K562 (cell line): ENCODE results near the gene GALNS. TPM values are rescaled to one million over a fixed set of nuclear protein-coding genes. Genes with fewer than 3 reads are reported as not detected.
A peak's percentile ranks its signal among the peaks of the same experiment; 100 is the strongest.

Experiments
- CBFA2T3 ChIP-seq: fragments of 450-650 bp; IDR thresholded peaks from 2 replicates; pipeline ENCODE4 v1.6.1; 2017
- CHD2 ChIP-seq: IDR thresholded peaks from 2 replicates; pipeline ENCODE4 v1.6.1; 2011; ENCODE audit warnings: low read depth, low read length
- DACH1 ChIP-seq: fragments of 450-650 bp; IDR thresholded peaks from 2 replicates; pipeline ENCODE4 v1.6.1; 2018; ENCODE audit not compliant: partially characterized antibody
- FIP1L1 ChIP-seq: fragments of 200-400 bp; formaldehyde crosslinking; IDR thresholded peaks from 2 replicates; pipeline ENCODE4 v1.6.1; 2018; ENCODE audit warnings: mild to moderate bottlenecking, low read depth, low read length; ENCODE audit not compliant: poor library complexity, severe bottlenecking
- FOXJ2 ChIP-seq: fragments of 200-800 bp; sonication (Bioruptor generic); IDR thresholded peaks from 2 replicates; pipeline ENCODE4 v1.6.1; 2016; ENCODE audit warnings: missing genetic modification characterization, missing compliant biosample characterization
- FOXK2 ChIP-seq, 2 experiments: fragments of 450-650 bp; IDR thresholded peaks in 1 of 2; conservative IDR thresholded peaks in 1 of 2; 2 replicates each; pipeline ENCODE4 v1.6.1; 2016; ENCODE audit warnings: low read depth in 2 of 2, mild to moderate bottlenecking in 1 of 2
- GABPA ChIP-seq: fragments of 200-800 bp; sonication (Bioruptor generic); conservative IDR thresholded peaks from 2 replicates; pipeline ENCODE4 v1.6.1; 2016; ENCODE audit warnings: low read depth, missing genetic modification characterization, missing compliant biosample characterization
- HNRNPH1 ChIP-seq: fragments of 200-400 bp; formaldehyde crosslinking; optimal IDR thresholded peaks from 2 replicates; pipeline ENCODE3; 2017; ENCODE audit warnings: low read depth, mild to moderate bottlenecking, low read length, moderate library complexity
- HNRNPLL ChIP-seq: fragments of 200-400 bp; formaldehyde crosslinking; IDR thresholded peaks from 2 replicates; pipeline ENCODE4 v1.6.1; 2017; ENCODE audit warnings: low read length, low read depth, mild to moderate bottlenecking; ENCODE audit not compliant: poor library complexity, severe bottlenecking
- KLF1 ChIP-seq: fragments of 450-650 bp; IDR thresholded peaks from 2 replicates; pipeline ENCODE4 v1.6.1; 2016; ENCODE audit warnings: missing genetic modification characterization, missing compliant biosample characterization
- MECOM ChIP-seq: fragments of 250-450 bp; sonication (Bioruptor Pico); IDR thresholded peaks from 2 replicates; pipeline ENCODE4 v1.8.0; 2022; ENCODE audit warnings: inconsistent platforms
- MEIS2 ChIP-seq: fragments of 450-650 bp; IDR thresholded peaks from 2 replicates; pipeline ENCODE4 v1.6.1; 2014; ENCODE audit warnings: mild to moderate bottlenecking; ENCODE audit not compliant: partially characterized antibody
- NFYB ChIP-seq: IDR thresholded peaks from 2 replicates; pipeline ENCODE4 v1.6.1; 2011; ENCODE audit warnings: mild to moderate bottlenecking, moderate library complexity; ENCODE audit not compliant: insufficient read length; ENCODE audit errors: extremely low read depth
- PHTF2 ChIP-seq: fragments of 250-450 bp; sonication (Bioruptor Pico); IDR thresholded peaks from 2 replicates; pipeline ENCODE4 v1.5.0; 2021; ENCODE audit warnings: mild to moderate bottlenecking
- POLR2G ChIP-seq: fragments of 200-400 bp; formaldehyde crosslinking; IDR thresholded peaks from 2 replicates; pipeline ENCODE4 v1.6.1; 2017; ENCODE audit warnings: low read depth, mild to moderate bottlenecking, antibody characterized with exemption, low read length, moderate library complexity
- PYGO2 ChIP-seq: fragments of 450-650 bp; IDR thresholded peaks from 2 replicates; pipeline ENCODE4 v1.6.1; 2016; ENCODE audit warnings: mild to moderate bottlenecking, missing genetic modification characterization, moderate library complexity, missing compliant biosample characterization
- SAP30 ChIP-seq: fragments of 200-600 bp; sonication (generic); IDR thresholded peaks from 2 replicates; pipeline ENCODE4 v1.6.1; 2012; ENCODE audit warnings: borderline replicate concordance, low read depth, mild to moderate bottlenecking, moderate library complexity, low read length, control low read depth, inconsistent platforms; ENCODE audit not compliant: insufficient read depth, poor library complexity, severe bottlenecking
- SNIP1 ChIP-seq: fragments of 450-650 bp; IDR thresholded peaks from 2 replicates; pipeline ENCODE4 v1.7.1; 2017; ENCODE audit warnings: low read depth, mild to moderate bottlenecking
- SNRNP70 ChIP-seq: fragments of 200-400 bp; formaldehyde crosslinking; optimal IDR thresholded peaks from 2 replicates; pipeline ENCODE3; 2017; ENCODE audit warnings: low read depth, low read length
- THRA ChIP-seq: fragments of 450-650 bp; IDR thresholded peaks from 2 replicates; pipeline ENCODE4 v1.6.1; 2017; ENCODE audit warnings: mild to moderate bottlenecking, moderate library complexity
- ZFPM2 ChIP-seq: fragments of 250-450 bp; sonication (Bioruptor Pico); IDR thresholded peaks from 2 replicates; pipeline ENCODE4 v1.5.1; 2022; ENCODE audit warnings: mild to moderate bottlenecking
- ZNF224 ChIP-seq: sonication (generic); formaldehyde crosslinking; IDR thresholded peaks from 2 replicates; pipeline ENCODE4 v1.8.0; 2022; ENCODE audit warnings: mild to moderate bottlenecking, missing genetic modification reagents
- ZNF79 ChIP-seq: fragments of 250-450 bp; sonication (Bioruptor Pico); IDR thresholded peaks from 2 replicates; pipeline ENCODE4 v1.4.0; 2020; ENCODE audit warnings: low read depth, mild to moderate bottlenecking, moderate library complexity
- polyA plus RNA-seq, 8 experiments: library from polyadenylated mRNA; depleted of rRNA in 4 of 8; stranded (reverse) in 5 of 8; unstranded in 3 of 8; fragments of >200 nt; fragmentation: Nextera tagmentation in 2 of 8; fragmentation: Illumina TruSeq in 1 of 8; extraction: Ambion mirVana in 2 of 8; extraction: Trizol in 1 of 8; gene quantifications; 2 replicates each; pipeline versions ENCODE4 v1.2.1 to v1.2.3, GENCODE V29; 2011 to 2014; ENCODE audit warnings: inconsistent platforms in 1 of 8, missing spikeins in 1 of 8
- total RNA-seq, 7 experiments: library from RNA; depleted of rRNA in 6 of 7; stranded (reverse); fragments of >200 nt in 6 of 7; fragmentation: Illumina TruSeq in 2 of 7; extraction: Trizol in 2 of 7; gene quantifications; 2 replicates each; pipeline versions ENCODE4 v1.2.1 to v1.2.3, GENCODE V29; 2011 to 2021; ENCODE audit warnings: low replicate concordance in 1 of 7
- TF ChIP-seq, protein P1 (sequence below): fragments of 450-650 bp; IDR thresholded peaks from 2 replicates; pipeline ENCODE4 v1.6.1; 2016
- TF ChIP-seq, protein P2 (sequence below): sonication (generic); IDR thresholded peaks from 2 replicates; pipeline ENCODE4 v1.6.1; 2016
- TF ChIP-seq, protein P3 (sequence below): sonication (generic); formaldehyde crosslinking; IDR thresholded peaks from 2 replicates; pipeline ENCODE4 v1.8.1; 2023; ENCODE audit warnings: mild to moderate bottlenecking, missing genetic modification reagents

The GALNS gene
- total and polyA plus RNA-seq, 9 of the 15 experiments (the other 6 are each of a cell fraction or from before 2014, with no cell fraction given), result 0.38 to 13.2 (median 4.3) TPM

- TF ChIP-seq HNRNPH1, result no peak
- TF ChIP-seq MEIS2, result no peak
- TF ChIP-seq DACH1, result no peak
- TF ChIP-seq NFYB, result no peak
- no peak for TF ChIP-seq FOXK2 (conservative IDR thresholded peaks at IDR 0.05 in 1 of 2, IDR thresholded peaks at IDR 0.05 in 1 of 2; ENCODE audit: low read depth in 2 of 2)
- TF ChIP-seq FIP1L1, result peak; percentile 21
- TF ChIP-seq CBFA2T3, result peak; percentile 42
- no peak for TF ChIP-seq SAP30
- no peak for TF ChIP-seq PYGO2
- TF ChIP-seq ZNF79, result no peak
- no peak for TF ChIP-seq CHD2
- TF ChIP-seq, protein P1, sequence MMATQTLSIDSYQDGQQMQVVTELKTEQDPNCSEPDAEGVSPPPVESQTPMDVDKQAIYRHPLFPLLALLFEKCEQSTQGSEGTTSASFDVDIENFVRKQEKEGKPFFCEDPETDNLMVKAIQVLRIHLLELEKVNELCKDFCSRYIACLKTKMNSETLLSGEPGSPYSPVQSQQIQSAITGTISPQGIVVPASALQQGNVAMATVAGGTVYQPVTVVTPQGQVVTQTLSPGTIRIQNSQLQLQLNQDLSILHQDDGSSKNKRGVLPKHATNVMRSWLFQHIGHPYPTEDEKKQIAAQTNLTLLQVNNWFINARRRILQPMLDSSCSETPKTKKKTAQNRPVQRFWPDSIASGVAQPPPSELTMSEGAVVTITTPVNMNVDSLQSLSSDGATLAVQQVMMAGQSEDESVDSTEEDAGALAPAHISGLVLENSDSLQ, result no peak
- TF ChIP-seq THRA, result no peak
- no peak for TF ChIP-seq ZFPM2
- TF ChIP-seq PHTF2, result no peak
- no peak for TF ChIP-seq HNRNPLL
- no peak for TF ChIP-seq MECOM (CRISPR knock-in tag)
- TF ChIP-seq, protein P2, sequence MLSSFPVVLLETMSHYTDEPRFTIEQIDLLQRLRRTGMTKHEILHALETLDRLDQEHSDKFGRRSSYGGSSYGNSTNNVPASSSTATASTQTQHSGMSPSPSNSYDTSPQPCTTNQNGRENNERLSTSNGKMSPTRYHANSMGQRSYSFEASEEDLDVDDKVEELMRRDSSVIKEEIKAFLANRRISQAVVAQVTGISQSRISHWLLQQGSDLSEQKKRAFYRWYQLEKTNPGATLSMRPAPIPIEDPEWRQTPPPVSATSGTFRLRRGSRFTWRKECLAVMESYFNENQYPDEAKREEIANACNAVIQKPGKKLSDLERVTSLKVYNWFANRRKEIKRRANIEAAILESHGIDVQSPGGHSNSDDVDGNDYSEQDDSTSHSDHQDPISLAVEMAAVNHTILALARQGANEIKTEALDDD, result no peak
- TF ChIP-seq GABPA (tag), result no peak
- no peak for TF ChIP-seq SNRNP70
- TF ChIP-seq SNIP1, result no peak
- no peak for TF ChIP-seq FOXJ2 (tag)
- TF ChIP-seq, protein P3, sequence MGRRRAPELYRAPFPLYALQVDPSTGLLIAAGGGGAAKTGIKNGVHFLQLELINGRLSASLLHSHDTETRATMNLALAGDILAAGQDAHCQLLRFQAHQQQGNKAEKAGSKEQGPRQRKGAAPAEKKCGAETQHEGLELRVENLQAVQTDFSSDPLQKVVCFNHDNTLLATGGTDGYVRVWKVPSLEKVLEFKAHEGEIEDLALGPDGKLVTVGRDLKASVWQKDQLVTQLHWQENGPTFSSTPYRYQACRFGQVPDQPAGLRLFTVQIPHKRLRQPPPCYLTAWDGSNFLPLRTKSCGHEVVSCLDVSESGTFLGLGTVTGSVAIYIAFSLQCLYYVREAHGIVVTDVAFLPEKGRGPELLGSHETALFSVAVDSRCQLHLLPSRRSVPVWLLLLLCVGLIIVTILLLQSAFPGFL (CRISPR knock-in tag), result no peak
- no peak for TF ChIP-seq KLF1 (tag)
- TF ChIP-seq ZNF224 (CRISPR knock-in tag), result no peak
- TF ChIP-seq POLR2G, result peak; percentile 87
These were observed 15.1 kb upstream of the GALNS start (continued) for GRCh38 chr16:88871730-88872416.
